Glutamatergic neuron (in vitro differentiated cells): ENCODE data around the gene CFLAR. TPM values are rescaled to one million over a fixed set of nuclear protein-coding genes. Genes with fewer than 3 reads are reported as not detected.

ENCODE experiments used
- DNase-seq: peaks from one replicate; pipeline ENCODE4 v3.0.0; 2022
- H3K27ac Mint-ChIP-seq: one replicate; pipeline ENCODE4 v1.8.0; 2020; ENCODE audit warnings: mild to moderate bottlenecking, mixed read lengths, inconsistent platforms; ENCODE audit not compliant: unreplicated experiment
- H3K27me3 Mint-ChIP-seq: one replicate; pipeline ENCODE4 v1.8.0; 2020; ENCODE audit warnings: mild to moderate bottlenecking, moderate library complexity, mixed read lengths, inconsistent platforms; ENCODE audit not compliant: unreplicated experiment
- H3K36me3 Mint-ChIP-seq: one replicate; pipeline ENCODE4 v1.8.0; 2020; ENCODE audit warnings: mild to moderate bottlenecking, mixed read lengths, inconsistent platforms; ENCODE audit not compliant: unreplicated experiment
- H3K4me1 Mint-ChIP-seq: one replicate; pipeline ENCODE4 v1.8.0; 2020; ENCODE audit warnings: mild to moderate bottlenecking, low read depth, mixed read lengths, inconsistent platforms; ENCODE audit not compliant: unreplicated experiment
- H3K4me3 Mint-ChIP-seq: one replicate; pipeline ENCODE4 v1.8.0; 2020; ENCODE audit warnings: mild to moderate bottlenecking, mixed read lengths, inconsistent platforms; ENCODE audit not compliant: unreplicated experiment
- H3K9me3 Mint-ChIP-seq: one replicate; pipeline ENCODE4 v1.8.0; 2020; ENCODE audit warnings: mild to moderate bottlenecking, moderate library complexity, mixed read lengths, inconsistent platforms; ENCODE audit not compliant: unreplicated experiment
- CTCF ChIP-seq: fragments of 200-600 bp; sonication (generic); IDR thresholded peaks from one replicate; pipeline ENCODE4 v1.5.0; 2021; ENCODE audit not compliant: partially characterized antibody, unreplicated experiment
- total RNA-seq: library from RNA; stranded (reverse); fragmentation: NEBNext Ultra II Directional; extraction: Animal tissue kit (Norgen Biotek cat#: 25700); gene quantifications from one replicate; pipeline ENCODE4 v1.2.1, GENCODE V29; 2021; ENCODE audit not compliant: unreplicated experiment

CFLAR gene
- total RNA-seq, 1 donor from 2014 or later, result 88.0 TPM

DNA sequence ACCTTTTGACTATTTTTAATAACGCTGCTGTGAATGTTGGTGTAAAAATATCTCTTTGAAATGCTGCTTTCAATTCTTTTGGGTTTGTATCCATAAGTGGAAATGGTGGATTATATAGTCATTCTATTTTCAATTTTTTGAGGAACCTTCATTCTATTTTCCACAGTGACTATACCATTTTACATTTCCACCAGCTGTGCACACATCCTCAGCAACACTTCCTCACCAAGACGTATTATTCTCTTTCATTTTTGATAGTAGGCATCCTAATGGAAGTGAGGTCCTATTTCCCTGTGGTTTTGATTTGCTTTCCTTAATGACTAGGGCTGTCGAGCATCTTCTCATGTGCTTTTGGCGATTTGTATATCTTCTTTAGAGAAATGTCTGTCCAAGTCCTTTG lies 81.8 kb downstream of the CFLAR start:
- DNase-seq, result no peak
- TF ChIP-seq CTCF, result no peak
- Mint-ChIP-seq H3K4me3 (no peak overlapping the region), H3K9me3 (peaks cover 1% of the 10 kb centered on the region), H3K36me3 (no peaks in the 10 kb centered on the region), H3K27me3 (peaks cover 2% of the 10 kb centered on the region), H3K4me1 (peaks cover under 1% of the 10 kb centered on the region), H3K27ac (no peak overlapping the region)

DNA sequence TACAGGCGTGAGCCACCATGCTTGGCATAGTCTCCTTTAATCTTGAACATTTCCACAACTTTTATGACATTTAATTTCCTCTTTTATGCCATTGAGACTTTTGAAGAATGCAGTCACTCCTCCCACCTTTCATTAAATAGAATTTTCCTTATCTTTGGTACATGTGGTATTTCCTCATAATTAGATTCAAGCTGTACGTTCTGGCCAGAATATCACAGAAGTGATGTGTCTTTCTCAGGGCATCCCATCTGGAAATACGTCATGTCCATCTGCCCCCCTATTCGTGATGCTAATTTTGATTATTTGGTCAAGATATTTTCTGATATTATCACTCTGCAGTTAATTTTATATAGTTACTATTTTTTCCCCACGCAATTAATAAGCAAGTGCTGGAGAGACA lies 83.9 kb downstream of the CFLAR start:
- no peak overlapping the region for H3K4me3 Mint-ChIP-seq
- no peak overlapping the region for H3K27ac Mint-ChIP-seq
- DNase-seq, result no peak
- peaks cover 2% of the 10 kb centered on the region for H3K27me3 Mint-ChIP-seq
- H3K9me3 Mint-ChIP-seq, result peaks cover 1% of the 10 kb centered on the region
- TF ChIP-seq CTCF, result no peak
- H3K36me3 Mint-ChIP-seq, result no peaks in the 10 kb centered on the region
- H3K4me1 Mint-ChIP-seq, result peaks cover 2% of the 10 kb centered on the region

- no peak overlapping the region for H3K27ac Mint-ChIP-seq
- DNase-seq, result no peak
- TF ChIP-seq CTCF, result no peak
- no peak overlapping the region for H3K4me3 Mint-ChIP-seq
- peaks cover 1% of the 10 kb centered on the region for H3K9me3 Mint-ChIP-seq
- peaks cover 2% of the 10 kb centered on the region for H3K4me1 Mint-ChIP-seq
- H3K27me3 Mint-ChIP-seq, result peaks cover 2% of the 10 kb centered on the region
- H3K36me3 Mint-ChIP-seq, result no peaks in the 10 kb centered on the region
These were observed 84.4 kb downstream of the CFLAR start for GRCh38 chr2:201200345-201200744.

- H3K9me3 Mint-ChIP-seq, result peaks cover 1% of the 10 kb centered on the region
- TF ChIP-seq CTCF, result no peak
- H3K27ac Mint-ChIP-seq, result no peak overlapping the region
- peaks cover 8% of the 10 kb centered on the region for H3K4me1 Mint-ChIP-seq
- H3K4me3 Mint-ChIP-seq, result no peak overlapping the region
- H3K36me3 Mint-ChIP-seq, result no peaks in the 10 kb centered on the region
- DNase-seq, result no peak
- H3K27me3 Mint-ChIP-seq, result peaks cover 2% of the 10 kb centered on the region
These were observed 85.4 kb downstream of the CFLAR start for GRCh38 chr2:201201371-201201770.

GRCh38 chr2:201203916-201204654 lies 88.1 kb downstream of the CFLAR start:
- no peaks in the 10 kb centered on the region for H3K9me3 Mint-ChIP-seq
- H3K27me3 Mint-ChIP-seq, result no peaks in the 10 kb centered on the region
- H3K27ac Mint-ChIP-seq, result no peak overlapping the region
- TF ChIP-seq CTCF, result no peak
- H3K4me1 Mint-ChIP-seq, result peaks cover 15% of the 10 kb centered on the region
- H3K4me3 Mint-ChIP-seq, result no peak overlapping the region
- H3K36me3 Mint-ChIP-seq, result no peaks in the 10 kb centered on the region
- no peak for DNase-seq
